HL-60 (cell line): ENCODE results near the gene TGM2.

Experiments
- GABPA ChIP-seq: IDR thresholded peaks from 2 replicates; pipeline ENCODE4 v1.6.1; 2012; ENCODE audit warnings: low read depth
- POLR2AphosphoS5 ChIP-seq: IDR thresholded peaks from 2 replicates; pipeline ENCODE4 v1.6.1; 2012; ENCODE audit warnings: low read depth
- TF ChIP-seq, protein P1 (sequence below): IDR thresholded peaks from one replicate; pipeline ENCODE4 v1.5.1; 2011; ENCODE audit warnings: low read length, control low read depth, inconsistent platforms; ENCODE audit not compliant: insufficient read depth
- TF ChIP-seq, protein P2 (sequence below): IDR thresholded peaks from 2 replicates; pipeline ENCODE4 v1.6.1; 2012; ENCODE audit warnings: low read depth; ENCODE audit not compliant: insufficient replicate concordance

DNA sequence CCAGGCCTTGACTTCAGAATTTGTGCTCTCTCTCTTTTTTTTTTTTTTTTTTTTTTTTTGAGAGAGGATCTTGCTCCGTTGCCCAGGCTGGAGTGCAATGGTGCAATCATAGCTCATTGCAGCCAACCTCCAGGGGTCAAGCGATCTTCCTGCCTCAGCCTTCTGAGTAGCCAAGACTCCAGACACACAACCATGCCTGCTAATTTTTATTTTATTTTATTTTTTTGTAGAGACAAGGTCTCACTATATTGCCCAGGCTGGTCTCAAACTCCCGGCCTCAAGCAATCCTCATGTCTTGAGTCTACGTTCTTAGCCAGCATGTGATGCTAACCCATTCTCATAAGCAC, 19.4 kb downstream of the TGM2 start:
- TF ChIP-seq POLR2AphosphoS5 (no peak), GABPA (no peak)
- TF ChIP-seq, protein P1, sequence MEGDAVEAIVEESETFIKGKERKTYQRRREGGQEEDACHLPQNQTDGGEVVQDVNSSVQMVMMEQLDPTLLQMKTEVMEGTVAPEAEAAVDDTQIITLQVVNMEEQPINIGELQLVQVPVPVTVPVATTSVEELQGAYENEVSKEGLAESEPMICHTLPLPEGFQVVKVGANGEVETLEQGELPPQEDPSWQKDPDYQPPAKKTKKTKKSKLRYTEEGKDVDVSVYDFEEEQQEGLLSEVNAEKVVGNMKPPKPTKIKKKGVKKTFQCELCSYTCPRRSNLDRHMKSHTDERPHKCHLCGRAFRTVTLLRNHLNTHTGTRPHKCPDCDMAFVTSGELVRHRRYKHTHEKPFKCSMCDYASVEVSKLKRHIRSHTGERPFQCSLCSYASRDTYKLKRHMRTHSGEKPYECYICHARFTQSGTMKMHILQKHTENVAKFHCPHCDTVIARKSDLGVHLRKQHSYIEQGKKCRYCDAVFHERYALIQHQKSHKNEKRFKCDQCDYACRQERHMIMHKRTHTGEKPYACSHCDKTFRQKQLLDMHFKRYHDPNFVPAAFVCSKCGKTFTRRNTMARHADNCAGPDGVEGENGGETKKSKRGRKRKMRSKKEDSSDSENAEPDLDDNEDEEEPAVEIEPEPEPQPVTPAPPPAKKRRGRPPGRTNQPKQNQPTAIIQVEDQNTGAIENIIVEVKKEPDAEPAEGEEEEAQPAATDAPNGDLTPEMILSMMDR = no peak
- TF ChIP-seq, protein P2, sequence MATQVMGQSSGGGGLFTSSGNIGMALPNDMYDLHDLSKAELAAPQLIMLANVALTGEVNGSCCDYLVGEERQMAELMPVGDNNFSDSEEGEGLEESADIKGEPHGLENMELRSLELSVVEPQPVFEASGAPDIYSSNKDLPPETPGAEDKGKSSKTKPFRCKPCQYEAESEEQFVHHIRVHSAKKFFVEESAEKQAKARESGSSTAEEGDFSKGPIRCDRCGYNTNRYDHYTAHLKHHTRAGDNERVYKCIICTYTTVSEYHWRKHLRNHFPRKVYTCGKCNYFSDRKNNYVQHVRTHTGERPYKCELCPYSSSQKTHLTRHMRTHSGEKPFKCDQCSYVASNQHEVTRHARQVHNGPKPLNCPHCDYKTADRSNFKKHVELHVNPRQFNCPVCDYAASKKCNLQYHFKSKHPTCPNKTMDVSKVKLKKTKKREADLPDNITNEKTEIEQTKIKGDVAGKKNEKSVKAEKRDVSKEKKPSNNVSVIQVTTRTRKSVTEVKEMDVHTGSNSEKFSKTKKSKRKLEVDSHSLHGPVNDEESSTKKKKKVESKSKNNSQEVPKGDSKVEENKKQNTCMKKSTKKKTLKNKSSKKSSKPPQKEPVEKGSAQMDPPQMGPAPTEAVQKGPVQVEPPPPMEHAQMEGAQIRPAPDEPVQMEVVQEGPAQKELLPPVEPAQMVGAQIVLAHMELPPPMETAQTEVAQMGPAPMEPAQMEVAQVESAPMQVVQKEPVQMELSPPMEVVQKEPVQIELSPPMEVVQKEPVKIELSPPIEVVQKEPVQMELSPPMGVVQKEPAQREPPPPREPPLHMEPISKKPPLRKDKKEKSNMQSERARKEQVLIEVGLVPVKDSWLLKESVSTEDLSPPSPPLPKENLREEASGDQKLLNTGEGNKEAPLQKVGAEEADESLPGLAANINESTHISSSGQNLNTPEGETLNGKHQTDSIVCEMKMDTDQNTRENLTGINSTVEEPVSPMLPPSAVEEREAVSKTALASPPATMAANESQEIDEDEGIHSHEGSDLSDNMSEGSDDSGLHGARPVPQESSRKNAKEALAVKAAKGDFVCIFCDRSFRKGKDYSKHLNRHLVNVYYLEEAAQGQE = no peak
